DOHH2 (cell line): Measurements from ENCODE around the gene KRTAP10-1.

Source experiments
- H3F3A ChIP-seq: fragments of 200-600 bp; sonication (generic), shearing (Covaris generic); 2 replicates; pipeline ENCODE4 v1.6.0; 2016; ENCODE audit warnings: antibody characterized with exemption, mild to moderate bottlenecking; ENCODE audit not compliant: control insufficient read depth, insufficient read depth
- H3K27ac ChIP-seq: fragments of 200-600 bp; sonication (generic); 2 replicates; pipeline ENCODE4 v1.5.1; 2014; ENCODE audit warnings: low read depth, mild to moderate bottlenecking, low read length, moderate library complexity
- H3K27me3 ChIP-seq: fragments of 200-600 bp; sonication (generic); 2 replicates; pipeline ENCODE4 v1.6.1; 2014; ENCODE audit warnings: mild to moderate bottlenecking, low read length, mixed read lengths; ENCODE audit not compliant: control insufficient read depth
- H3K36me3 ChIP-seq: fragments of 200-600 bp; sonication (generic); 2 replicates; pipeline ENCODE4 v1.6.1; 2014; ENCODE audit warnings: mild to moderate bottlenecking, low read length, moderate library complexity, mixed read lengths; ENCODE audit not compliant: control insufficient read depth
- H3K4me1 ChIP-seq: fragments of 200-600 bp; sonication (generic); 2 replicates; pipeline ENCODE4 v1.6.1; 2014; ENCODE audit warnings: mild to moderate bottlenecking, low read length, mixed read lengths; ENCODE audit not compliant: control insufficient read depth
- H3K4me2 ChIP-seq: fragments of 200-600 bp; sonication (generic); 2 replicates; pipeline ENCODE4 v1.6.0; 2014; ENCODE audit warnings: mild to moderate bottlenecking, low read length, moderate library complexity
- H3K4me3 ChIP-seq: fragments of 200-600 bp; sonication (generic); 2 replicates; pipeline ENCODE4 v1.5.1; 2014; ENCODE audit warnings: mild to moderate bottlenecking, low read length, mixed read lengths
- H3K79me2 ChIP-seq: fragments of 200-600 bp; sonication (generic); 2 replicates; pipeline ENCODE4 v1.6.1; 2014; ENCODE audit warnings: mild to moderate bottlenecking, low read length, mixed read lengths; ENCODE audit not compliant: control insufficient read depth
- H3K9me2 ChIP-seq: fragments of 200-600 bp; sonication (generic); replicated peaks from 2 replicates; pipeline ENCODE4 v1.6.1; 2014; ENCODE audit warnings: mild to moderate bottlenecking, low read length, mixed read lengths; ENCODE audit not compliant: control insufficient read depth
- H3K9me3 ChIP-seq: fragments of 200-600 bp; sonication (generic); 2 replicates; pipeline ENCODE4 v1.6.1; 2014; ENCODE audit warnings: antibody characterized with exemption, low read length, mixed read lengths; ENCODE audit not compliant: control insufficient read depth, insufficient read depth
- H4K20me1 ChIP-seq: fragments of 200-600 bp; sonication (generic); 2 replicates; pipeline ENCODE4 v1.6.0; 2014; ENCODE audit warnings: low read depth, mild to moderate bottlenecking, antibody characterized with exemption, low read length, moderate library complexity; ENCODE audit not compliant: control insufficient read depth, insufficient read depth
- EZH2phosphoT487 ChIP-seq: fragments of 200-600 bp; sonication (generic); IDR thresholded peaks from 2 replicates; pipeline ENCODE4 v1.6.1; 2017; ENCODE audit warnings: borderline replicate concordance, mild to moderate bottlenecking, antibody characterized with exemption, low read length, moderate library complexity, mixed read lengths
- TF ChIP-seq, protein P1 (sequence below): fragments of 200-600 bp; sonication (generic); IDR thresholded peaks from one replicate; pipeline ENCODE4 v1.5.1; 2014; ENCODE audit warnings: antibody characterized with exemption, mild to moderate bottlenecking, low read depth, low read length; ENCODE audit not compliant: poor library complexity, severe bottlenecking

Gene KRTAP10-1

DNA sequence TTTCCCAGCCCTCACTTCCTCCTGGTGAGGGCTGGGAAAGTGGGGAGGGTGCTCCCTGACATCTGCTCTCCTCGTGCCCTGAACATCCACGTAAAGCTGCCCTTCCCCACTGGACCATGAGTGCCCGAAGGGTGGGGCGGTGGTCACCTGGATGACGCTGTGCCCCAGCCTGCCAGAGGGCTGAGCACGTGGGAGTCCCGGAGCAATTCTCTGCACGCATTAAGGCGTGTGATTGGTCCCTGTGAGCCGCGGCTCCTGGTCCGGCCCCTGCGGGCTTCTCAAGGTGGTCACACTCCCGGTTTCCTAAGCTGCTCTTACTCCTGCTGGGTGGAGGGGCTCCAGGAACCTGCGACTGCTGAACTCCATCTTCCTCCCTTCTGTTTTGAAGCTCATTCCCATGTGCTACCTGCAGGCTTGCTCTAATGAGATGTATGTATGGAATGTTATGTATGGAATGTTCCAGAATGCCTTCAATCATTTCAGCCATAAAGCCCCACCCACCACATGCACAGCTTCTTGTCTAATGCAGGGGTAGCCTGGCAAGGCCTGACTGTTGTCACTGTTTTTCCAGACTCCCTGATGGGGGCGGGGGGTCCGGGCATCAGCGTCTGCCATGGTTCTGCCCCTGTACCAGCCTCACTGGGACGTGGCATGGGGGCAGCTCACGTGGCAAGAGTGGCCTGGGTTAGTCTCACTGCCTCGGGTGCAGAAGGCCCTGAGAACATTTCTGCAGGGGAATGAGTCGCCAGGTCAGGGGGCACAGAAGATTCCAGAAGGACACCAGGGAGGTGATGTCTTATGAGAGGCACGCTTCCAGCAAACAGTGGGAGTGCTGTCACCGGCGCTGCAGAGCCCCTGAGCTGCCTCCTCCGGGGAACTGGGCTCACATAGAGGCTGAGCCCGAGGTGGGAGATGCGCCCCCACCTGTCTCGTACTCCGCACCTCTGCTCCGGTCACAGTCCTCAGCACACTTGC, 19.4 kb downstream of the KRTAP10-1 start:
- H3K27ac ChIP-seq: no peak overlapping the region
- no peaks in the 10 kb centered on the region for H3K79me2 ChIP-seq
- no peaks in the 10 kb centered on the region for H4K20me1 ChIP-seq
- no peaks in the 10 kb centered on the region for H3F3A ChIP-seq
- H3K4me2 ChIP-seq: no peak overlapping the region
- TF ChIP-seq EZH2phosphoT487: no peak
- TF ChIP-seq, protein P1, sequence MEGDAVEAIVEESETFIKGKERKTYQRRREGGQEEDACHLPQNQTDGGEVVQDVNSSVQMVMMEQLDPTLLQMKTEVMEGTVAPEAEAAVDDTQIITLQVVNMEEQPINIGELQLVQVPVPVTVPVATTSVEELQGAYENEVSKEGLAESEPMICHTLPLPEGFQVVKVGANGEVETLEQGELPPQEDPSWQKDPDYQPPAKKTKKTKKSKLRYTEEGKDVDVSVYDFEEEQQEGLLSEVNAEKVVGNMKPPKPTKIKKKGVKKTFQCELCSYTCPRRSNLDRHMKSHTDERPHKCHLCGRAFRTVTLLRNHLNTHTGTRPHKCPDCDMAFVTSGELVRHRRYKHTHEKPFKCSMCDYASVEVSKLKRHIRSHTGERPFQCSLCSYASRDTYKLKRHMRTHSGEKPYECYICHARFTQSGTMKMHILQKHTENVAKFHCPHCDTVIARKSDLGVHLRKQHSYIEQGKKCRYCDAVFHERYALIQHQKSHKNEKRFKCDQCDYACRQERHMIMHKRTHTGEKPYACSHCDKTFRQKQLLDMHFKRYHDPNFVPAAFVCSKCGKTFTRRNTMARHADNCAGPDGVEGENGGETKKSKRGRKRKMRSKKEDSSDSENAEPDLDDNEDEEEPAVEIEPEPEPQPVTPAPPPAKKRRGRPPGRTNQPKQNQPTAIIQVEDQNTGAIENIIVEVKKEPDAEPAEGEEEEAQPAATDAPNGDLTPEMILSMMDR: no peak
- no peaks in the 10 kb centered on the region for H3K4me1 ChIP-seq
- no peak overlapping the region for H3K4me3 ChIP-seq
- H3K9me3 ChIP-seq: peaks cover 34% of the 10 kb centered on the region; the same call in 1 of the 2 replicates
- no peaks in the 10 kb centered on the region for H3K27me3 ChIP-seq
- H3K36me3 ChIP-seq: no peaks in the 10 kb centered on the region
- no peaks in the 10 kb centered on the region for H3K9me2 ChIP-seq

- no peak overlapping the region for H3K4me3 ChIP-seq
- H3F3A ChIP-seq: no peaks in the 10 kb centered on the region
- H3K79me2 ChIP-seq: no peaks in the 10 kb centered on the region
- H3K9me3 ChIP-seq: peaks cover 30% of the 10 kb centered on the region; the same call in 1 of the 2 replicates
- no peaks in the 10 kb centered on the region for H3K9me2 ChIP-seq
- H4K20me1 ChIP-seq: no peaks in the 10 kb centered on the region
- no peaks in the 10 kb centered on the region for H3K36me3 ChIP-seq
- no peaks in the 10 kb centered on the region for H3K27me3 ChIP-seq
- TF ChIP-seq, protein P1: no peak
- no peak for TF ChIP-seq EZH2phosphoT487
- H3K4me2 ChIP-seq: no peak overlapping the region
- H3K4me1 ChIP-seq: no peaks in the 10 kb centered on the region
- H3K27ac ChIP-seq: no peak overlapping the region
Measured at GRCh38 chr21:44519346-44520325, 20.4 kb downstream of the KRTAP10-1 start.

DNA sequence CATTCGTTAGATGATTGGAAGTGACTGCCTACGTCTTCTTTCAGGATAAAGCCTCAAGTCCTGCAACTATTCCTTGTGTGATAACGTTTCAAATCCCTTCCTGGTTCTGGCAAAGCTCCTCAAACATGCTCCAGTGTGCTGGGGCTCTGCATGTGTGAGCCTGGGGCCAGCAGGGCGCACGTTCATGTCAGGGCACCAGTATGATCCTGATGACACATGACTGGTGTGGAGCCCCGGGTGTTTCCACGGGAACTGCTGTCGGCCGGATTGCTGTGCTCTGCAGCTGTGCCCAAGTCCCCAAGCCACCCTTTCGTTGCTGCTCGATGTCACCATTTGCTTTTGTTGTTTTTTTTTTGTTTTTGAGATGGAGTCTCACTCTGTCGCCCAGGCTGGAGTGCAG, 21.3 kb downstream of the KRTAP10-1 start:
- Histone ChIP-seq H3K9me3 (peaks cover 21% of the 10 kb centered on the region; the same call in 1 of the 2 replicates), H3K79me2 (no peaks in the 10 kb centered on the region), H3F3A (no peaks in the 10 kb centered on the region), H3K27me3 (no peaks in the 10 kb centered on the region), H3K27ac (no peak overlapping the region), H3K4me1 (no peaks in the 10 kb centered on the region), H3K4me3 (no peak overlapping the region), H3K9me2 (no peaks in the 10 kb centered on the region), H3K36me3 (no peaks in the 10 kb centered on the region), H3K4me2 (no peak overlapping the region), H4K20me1 (no peaks in the 10 kb centered on the region)
- TF ChIP-seq, protein P1: no peak
- TF ChIP-seq EZH2phosphoT487: no peak
